Transverse colon (tissue), 4 donors: Measurements from ENCODE around the gene TAP1. TPM values are rescaled to one million over a fixed set of nuclear protein-coding genes. Genes with fewer than 3 reads are reported as not detected.

Experiments used
- DNase-seq: peaks from one replicate; pipeline ENCODE4 v3.0.0-alpha.2; 2019
- H3K27ac ChIP-seq, 4 donors: fragments of 200-600 bp; sonication (generic); 2 replicates each; pipeline ENCODE4 v1.5.1; 2016 to 2018; ENCODE audit warnings: inconsistent platforms in 4 of 4
- H3K27me3 ChIP-seq: fragments of 200-600 bp; sonication (generic); 2 replicates; pipeline ENCODE4 v1.5.1; 2017; ENCODE audit warnings: inconsistent platforms
- H3K36me3 ChIP-seq, 4 donors: fragments of 200-600 bp; sonication (generic); 2 replicates each; pipeline ENCODE4 v1.5.1; 2017 to 2019; ENCODE audit warnings: inconsistent platforms in 4 of 4
- H3K4me1 ChIP-seq, 4 donors: fragments of 200-600 bp; sonication (generic); 2 replicates each; pipeline ENCODE4 v1.5.1; 2017 to 2020; ENCODE audit warnings: inconsistent platforms in 4 of 4
- H3K4me3 ChIP-seq, 4 donors: fragments of 200-600 bp; sonication (generic); 1 replicate in 1 of 4; 2 replicates in 3 of 4; pipeline versions ENCODE4 v1.5.1 to v1.6.1; 2017 to 2019; ENCODE audit warnings: inconsistent platforms in 4 of 4
- H3K9me3 ChIP-seq, 2 donors: fragments of 200-600 bp; sonication (generic); 2 replicates each; pipeline ENCODE4 v1.5.1; 2017 to 2019; ENCODE audit warnings: inconsistent platforms in 2 of 2
- EP300 ChIP-seq: sonication (generic); formaldehyde crosslinking; IDR thresholded peaks from one replicate; pipeline ENCODE4 v1.6.1; 2017; ENCODE audit warnings: antibody characterized with exemption, low read depth
- POLR2A ChIP-seq: fragments of 450-650 bp; IDR thresholded peaks from one replicate; pipeline ENCODE4 v1.6.1; 2016; ENCODE audit warnings: antibody characterized with exemption, mild to moderate bottlenecking, moderate library complexity
- POLR2AphosphoS5 ChIP-seq, 3 donors: sonication (generic); formaldehyde crosslinking; IDR thresholded peaks; one replicate each; pipeline ENCODE4 v1.6.1; 2016; ENCODE audit warnings: antibody characterized with exemption in 3 of 3
- WGBS, 2 donors: methylation state at CpG; one replicate each; pipeline ENCODE4 v1.1.5; 2018; ENCODE audit warnings: low coverage in 1 of 2; 5-methylcytosine and 5-hydroxymethylcytosine counted together
- in situ Hi-C, 4 donors: fragments of 200-750 bp; cut with MboI; loops; one replicate each; pipeline versions ENCODE4 v1.15.0 to v1.15.1; 2017; ENCODE audit warnings: low sequenced_read_pairs in 3 of 4, low pct_ligation_motif_present in 1 of 4, low pct_unique_long_range_greater_than_20kb in 1 of 4
- intact Hi-C: fragments of 100-400 bp; cut with DNase I; formaldehyde crosslinking; loops from one replicate; pipeline ENCODE4 v1.15.1; 2023; ENCODE audit warnings: low total_unique reads
- total RNA-seq, 4 donors: library from RNA; depleted of rRNA; stranded (reverse); fragments of >200 nt; gene quantifications; one replicate each; pipeline ENCODE4 v1.1.0, GENCODE V29; 2016
- TF ChIP-seq, protein P1 (sequence below), 5 experiments: fragments of 200-600 bp in 3 of 5; fragments of 450-650 bp in 2 of 5; sonication (generic) in 3 of 5; IDR thresholded peaks; 1 replicate in 2 of 5; 2 replicates in 3 of 5; pipeline ENCODE4 v1.5.1; 2016 to 2017; ENCODE audit warnings: antibody characterized with exemption in 5 of 5, inconsistent platforms in 3 of 5, mild to moderate bottlenecking in 2 of 5, moderate library complexity in 1 of 5

TAP1 gene
- total RNA-seq, 4 donors from 2014 or later: 63.2 to 87.9 (median 75.3) TPM

- intact Hi-C loops: no loop called here
- DNase-seq: no peak
- WGBS, 2 donors: 35 to 71% methylated on average over 1 of the region's 1 CpG
Observed at GRCh38 chr6:32890831-32891230, 37.3 kb upstream of the TAP1 start.

GRCh38 chr6:32889533-32889932, 36.0 kb upstream of the TAP1 start:
- intact Hi-C loops (no loop called here), in situ Hi-C loops (loop anchor here (5.0 to 25.0 kb wide), 5 partner anchors 53 to 98 kb away; partner anchors contain the start of gene HLA-DMB (in 1 of the 4))
- Histone ChIP-seq H3K27ac (no peak overlapping the region), H3K27me3 (no peaks in the 10 kb centered on the region), H3K4me1 (peaks cover 4 to 29% (median 12%) of the 10 kb centered on the region in 4 donors), H3K4me3 (no peak overlapping the region), H3K9me3 (no peaks in the 10 kb centered on the region), H3K36me3 (no peaks in the 10 kb centered on the region)
- no peak for DNase-seq
- TF ChIP-seq POLR2AphosphoS5 (IDR thresholded peaks at IDR 0.05) (no peak), EP300 (no peak)
- WGBS, 2 donors: 28 to 40% methylated on average over 1 of the region's 1 CpG

More at GRCh38 chr6:32890831-32891230, 37.3 kb upstream of the TAP1 start:
- in situ Hi-C loops: loop anchor here in 1 of 4 donors (25.0 kb wide), 1 partner anchor 96 kb away; no protein-coding TSS in a partner anchor
- Histone ChIP-seq H3K4me1 (peaks cover 7 to 37% (median 19%) of the 10 kb centered on the region in 4 donors), H3K4me3 (no peak overlapping the region), H3K36me3 (no peaks in the 10 kb centered on the region), H3K27me3 (no peaks in the 10 kb centered on the region), H3K27ac (no peak overlapping the region), H3K9me3 (no peaks in the 10 kb centered on the region)
- TF ChIP-seq POLR2AphosphoS5 (IDR thresholded peaks at IDR 0.05) (no peak), EP300 (no peak), POLR2A (no peak)
- TF ChIP-seq, protein P1, sequence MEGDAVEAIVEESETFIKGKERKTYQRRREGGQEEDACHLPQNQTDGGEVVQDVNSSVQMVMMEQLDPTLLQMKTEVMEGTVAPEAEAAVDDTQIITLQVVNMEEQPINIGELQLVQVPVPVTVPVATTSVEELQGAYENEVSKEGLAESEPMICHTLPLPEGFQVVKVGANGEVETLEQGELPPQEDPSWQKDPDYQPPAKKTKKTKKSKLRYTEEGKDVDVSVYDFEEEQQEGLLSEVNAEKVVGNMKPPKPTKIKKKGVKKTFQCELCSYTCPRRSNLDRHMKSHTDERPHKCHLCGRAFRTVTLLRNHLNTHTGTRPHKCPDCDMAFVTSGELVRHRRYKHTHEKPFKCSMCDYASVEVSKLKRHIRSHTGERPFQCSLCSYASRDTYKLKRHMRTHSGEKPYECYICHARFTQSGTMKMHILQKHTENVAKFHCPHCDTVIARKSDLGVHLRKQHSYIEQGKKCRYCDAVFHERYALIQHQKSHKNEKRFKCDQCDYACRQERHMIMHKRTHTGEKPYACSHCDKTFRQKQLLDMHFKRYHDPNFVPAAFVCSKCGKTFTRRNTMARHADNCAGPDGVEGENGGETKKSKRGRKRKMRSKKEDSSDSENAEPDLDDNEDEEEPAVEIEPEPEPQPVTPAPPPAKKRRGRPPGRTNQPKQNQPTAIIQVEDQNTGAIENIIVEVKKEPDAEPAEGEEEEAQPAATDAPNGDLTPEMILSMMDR (IDR thresholded peaks at IDR 0.05): no peak

DNA sequence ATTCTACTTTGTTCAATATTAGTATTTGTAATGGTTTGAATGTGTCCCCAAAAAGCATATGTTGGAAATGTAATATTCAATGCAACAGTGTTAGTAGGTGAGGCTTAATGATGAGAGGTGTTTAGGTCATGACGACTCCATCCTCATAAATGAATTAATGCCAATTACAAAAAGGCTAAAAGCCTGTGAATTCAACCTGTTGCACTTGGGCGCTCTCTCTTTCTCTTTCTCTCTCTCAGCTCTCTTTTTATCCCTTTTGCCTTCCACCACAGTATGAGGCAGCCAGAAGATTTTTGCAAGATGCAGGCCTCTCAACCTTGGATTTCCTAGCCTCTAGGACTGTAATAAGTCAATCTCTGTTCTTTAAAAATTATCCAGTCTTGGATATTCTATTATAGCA, 35.1 kb upstream of the TAP1 start:
- no peak overlapping the region for H3K4me3 ChIP-seq
- intact Hi-C loops: no loop called here
- H3K9me3 ChIP-seq: no peaks in the 10 kb centered on the region
- H3K27me3 ChIP-seq: no peaks in the 10 kb centered on the region
- peaks cover 4 to 25% (median 10%) of the 10 kb centered on the region in 4 donors for H3K4me1 ChIP-seq
- in situ Hi-C loops: loop anchor here (5.0 to 25.0 kb wide), 5 partner anchors 54 to 99 kb away; partner anchors contain the start of gene HLA-DMB (in 1 of the 4)
- 62 to 75% methylated on average over 2 of the region's 2 CpGs for WGBS, 2 donors
- no peaks in the 10 kb centered on the region for H3K36me3 ChIP-seq
- no peak for DNase-seq
- TF ChIP-seq, protein P1 (IDR thresholded peaks at IDR 0.05): no peak
- TF ChIP-seq POLR2AphosphoS5 (IDR thresholded peaks at IDR 0.05): no peak
- no peak overlapping the region for H3K27ac ChIP-seq

DNA sequence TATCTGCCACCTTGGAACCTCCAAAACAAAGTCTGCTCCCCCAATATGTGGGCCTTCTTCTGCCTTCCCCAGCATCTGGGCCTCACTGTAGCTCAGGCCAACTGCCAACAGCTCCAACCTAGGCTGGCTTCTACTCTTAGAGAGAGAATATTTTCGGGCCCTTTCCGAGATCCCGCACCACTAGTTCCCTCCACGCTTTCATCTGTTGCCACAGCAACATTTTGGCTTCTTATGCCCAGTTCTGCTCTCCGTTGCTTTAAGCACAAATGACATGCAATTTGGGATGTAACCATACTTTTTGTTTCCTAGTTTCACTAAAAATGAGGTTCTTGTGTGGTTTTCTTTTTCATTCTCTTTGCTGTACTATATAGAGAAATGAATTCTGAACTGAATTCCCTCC, 34.1 kb upstream of the TAP1 start:
- peak overlapping the region; percentile 12 to 51 (median 46) for H3K27ac ChIP-seq
- TF ChIP-seq, protein P1 (IDR thresholded peaks at IDR 0.05): no peak
- no peak for TF ChIP-seq EP300
- no peak for TF ChIP-seq POLR2AphosphoS5 (IDR thresholded peaks at IDR 0.05)
- TF ChIP-seq POLR2A: no peak
- no peaks in the 10 kb centered on the region for H3K36me3 ChIP-seq
- H3K27me3 ChIP-seq: no peaks in the 10 kb centered on the region
- no peak for DNase-seq
- intact Hi-C loops: loop anchor here (1.0 kb wide), 2 partner anchors 25 to 99 kb away; no protein-coding TSS in a partner anchor
- peaks cover 4 to 20% (median 8%) of the 10 kb centered on the region in 4 donors for H3K4me1 ChIP-seq
- no peaks in the 10 kb centered on the region for H3K9me3 ChIP-seq
- no peak overlapping the region for H3K4me3 ChIP-seq
- 76 to 83% methylated on average over 5 of the region's 5 CpGs for WGBS, 2 donors
- in situ Hi-C loops: loop anchor here (5.0 to 25.0 kb wide), 5 partner anchors 55 to 100 kb away; partner anchors contain the start of gene HLA-DMB (in 1 of the 4)
